Measurements from ENCODE around the gene CALHM3.

DNA sequence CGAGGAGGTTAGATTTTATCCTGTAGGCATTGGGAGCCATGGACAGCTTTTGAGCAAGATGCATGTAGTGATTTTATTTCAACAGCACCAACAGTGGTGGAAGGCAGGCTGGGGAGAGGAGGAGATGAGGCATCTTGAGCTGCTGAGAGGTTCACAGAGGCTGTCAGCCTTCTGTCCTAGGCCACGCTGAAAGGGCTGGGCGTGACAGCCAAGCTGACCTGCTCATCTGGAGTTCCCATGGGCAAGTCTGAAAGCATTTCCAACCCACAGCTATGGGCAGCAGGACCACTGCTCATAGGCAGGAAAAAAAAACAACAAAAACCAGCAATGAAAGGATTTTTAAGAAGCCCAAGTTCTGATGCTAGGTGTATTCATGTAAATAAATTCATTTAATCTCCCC lies 22.1 kb upstream of the CALHM3 start:
- TF ChIP-seq CTCF (conservative IDR thresholded peaks at IDR 0.05; ENCODE audit: low read depth, low read length) = no peak
- TF ChIP-seq EZH2phosphoT487 (IDR thresholded peaks at IDR 0.05; ENCODE audit: borderline replicate concordance, low read length) = no peak

Measured in PC-3 (cell line).